IMR-90 (cell line): ENCODE results near the gene ELF2.

ENCODE experiments used
- CEBPB ChIP-seq: IDR thresholded peaks from 2 replicates; pipeline ENCODE4 v1.6.1; 2012; ENCODE audit warnings: low read depth, low read length, improper control_type of control experiment
- CHD1 ChIP-seq: IDR thresholded peaks from 2 replicates; pipeline ENCODE4 v1.6.1; 2012; ENCODE audit warnings: low read depth, low read length, improper control_type of control experiment
- MAZ ChIP-seq: IDR thresholded peaks from 2 replicates; pipeline ENCODE4 v1.6.1; 2012; ENCODE audit warnings: low read depth, mild to moderate bottlenecking, low read length, improper control_type of control experiment, moderate library complexity, borderline replicate concordance
- POLR2A ChIP-seq: IDR thresholded peaks from 2 replicates; pipeline ENCODE4 v1.6.1; 2012; ENCODE audit warnings: mild to moderate bottlenecking, low read depth, low read length
- TF ChIP-seq, protein P1 (sequence below): conservative IDR thresholded peaks from 2 replicates; pipeline ENCODE4 v1.5.1; 2012; ENCODE audit warnings: mild to moderate bottlenecking, low read depth, low read length, improper control_type of control experiment

DNA sequence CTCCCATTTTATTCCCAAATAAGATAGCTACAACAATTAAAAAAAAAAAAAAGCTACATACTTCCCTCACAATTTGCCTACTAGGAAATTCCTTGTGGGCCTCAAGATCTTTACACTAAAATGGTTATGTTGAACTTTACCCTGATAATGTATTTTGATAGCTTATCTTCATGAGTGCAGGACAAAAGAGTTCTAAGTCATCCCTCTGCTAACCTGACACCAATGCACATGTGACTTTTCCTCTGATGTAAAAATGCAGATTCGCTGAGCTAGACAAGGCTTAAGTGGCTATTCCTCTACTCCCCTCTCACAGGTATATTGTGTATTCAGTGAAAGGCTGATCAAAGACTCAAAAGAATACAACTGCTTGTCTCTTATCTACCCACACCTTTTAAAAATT, 22.5 kb downstream of the ELF2 start:
- TF ChIP-seq MAZ = no peak
- TF ChIP-seq, protein P1, sequence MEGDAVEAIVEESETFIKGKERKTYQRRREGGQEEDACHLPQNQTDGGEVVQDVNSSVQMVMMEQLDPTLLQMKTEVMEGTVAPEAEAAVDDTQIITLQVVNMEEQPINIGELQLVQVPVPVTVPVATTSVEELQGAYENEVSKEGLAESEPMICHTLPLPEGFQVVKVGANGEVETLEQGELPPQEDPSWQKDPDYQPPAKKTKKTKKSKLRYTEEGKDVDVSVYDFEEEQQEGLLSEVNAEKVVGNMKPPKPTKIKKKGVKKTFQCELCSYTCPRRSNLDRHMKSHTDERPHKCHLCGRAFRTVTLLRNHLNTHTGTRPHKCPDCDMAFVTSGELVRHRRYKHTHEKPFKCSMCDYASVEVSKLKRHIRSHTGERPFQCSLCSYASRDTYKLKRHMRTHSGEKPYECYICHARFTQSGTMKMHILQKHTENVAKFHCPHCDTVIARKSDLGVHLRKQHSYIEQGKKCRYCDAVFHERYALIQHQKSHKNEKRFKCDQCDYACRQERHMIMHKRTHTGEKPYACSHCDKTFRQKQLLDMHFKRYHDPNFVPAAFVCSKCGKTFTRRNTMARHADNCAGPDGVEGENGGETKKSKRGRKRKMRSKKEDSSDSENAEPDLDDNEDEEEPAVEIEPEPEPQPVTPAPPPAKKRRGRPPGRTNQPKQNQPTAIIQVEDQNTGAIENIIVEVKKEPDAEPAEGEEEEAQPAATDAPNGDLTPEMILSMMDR = no peak
- TF ChIP-seq CEBPB = no peak
- no peak for TF ChIP-seq CHD1
- no peak for TF ChIP-seq POLR2A
